ENCODE measurements around the gene ARF1.

The ARF1 gene

GRCh38 chr1:228071839-228072657 is 10.5 kb upstream of the ARF1 start:
- DNase-seq: no peak

- DNase-seq: no peak
Measured at GRCh38 chr1:228072658-228073043, 9.9 kb upstream of the ARF1 start.

- no peak for DNase-seq
Measured at GRCh38 chr1:228073061-228073856, 9.2 kb upstream of the ARF1 start.

- DNase-seq: no peak
Measured at GRCh38 chr1:228073857-228074545, 8.5 kb upstream of the ARF1 start.

GRCh38 chr1:228074954-228075730 is 7.4 kb upstream of the ARF1 start:
- DNase-seq: no peak

- no peak for DNase-seq
Measured at GRCh38 chr1:228075801-228076271, 6.7 kb upstream of the ARF1 start.

GRCh38 chr1:228076796-228077430 is 5.6 kb upstream of the ARF1 start:
- DNase-seq: no peak

- no peak for DNase-seq
Measured at GRCh38 chr1:228077565-228078330, 4.8 kb upstream of the ARF1 start.

- no peak for DNase-seq
Measured at GRCh38 chr1:228079013-228079412, 3.5 kb upstream of the ARF1 start.

- DNase-seq: no peak
Measured at GRCh38 chr1:228079601-228080263, 2.8 kb upstream of the ARF1 start.

- DNase-seq: no peak
Measured at GRCh38 chr1:228081144-228081543, 1.4 kb upstream of the ARF1 start.

- no peak for DNase-seq
Measured at GRCh38 chr1:228081578-228082213, 812 bp upstream of the ARF1 start.

GRCh38 chr1:228082918-228083870 is 686 bp downstream of the ARF1 start:
- peak; percentile 59 for DNase-seq

- DNase-seq: peak; percentile 82
Measured at GRCh38 chr1:228083871-228084278, 1.4 kb downstream of the ARF1 start.

GRCh38 chr1:228084325-228084724 is 1.8 kb downstream of the ARF1 start:
- peak; percentile 92 for DNase-seq

- no peak for DNase-seq
Measured at GRCh38 chr1:228084797-228085196, 2.3 kb downstream of the ARF1 start.

GRCh38 chr1:228085287-228085951 is 2.9 kb downstream of the ARF1 start:
- DNase-seq: peak; percentile 85

GRCh38 chr1:228087771-228088251 is 5.3 kb downstream of the ARF1 start:
- DNase-seq: peak; percentile 79
